HepG2 (cell line): ENCODE results near the gene PSMD1. TPM values are rescaled to one million over a fixed set of nuclear protein-coding genes. Genes with fewer than 3 reads are reported as not detected.

ENCODE experiments used
- ATAC-seq: fragments of 200-7000 bp; cut with Tn5 transposase; 3 replicates; pipeline ENCODE4 v1.9.1; 2020; ENCODE audit warnings: mild to moderate bottlenecking, moderate library complexity
- BruUV-seq: library from RNA; stranded (reverse); fragments of 400-500 nt; replicated peaks from 2 replicates; lab custom pipeline; 2021; lab: Mats Ljungman, UMichigan
- CTCF ChIA-PET: fragments of 300-600 bp; formaldehyde crosslinking; extraction: SDS; loops from one replicate; lab custom pipeline; 2021; ENCODE audit warnings: low total read pairs, inconsistent platforms, low intra/inter-chr PET ratio; lab: Yijun Ruan, JAX
- POLR2A ChIA-PET: fragments of 350-600 bp; sonication (Branson Sonifier 250); formaldehyde crosslinking; loops from one replicate; lab custom pipeline; 2020; ENCODE audit warnings: antibody characterized with exemption, inconsistent platforms; lab: Yijun Ruan, JAX
- DNase-seq: peaks from one replicate; pipeline ENCODE4 v3.0.0-alpha.2; 2015; ENCODE audit warnings: low spot score
- FAIRE-seq: peaks from 3 replicates; lab custom pipeline; 2011; peaks lifted over from hg19 to GRCh38; lab: Jason Lieb, UNC
- H2AFZ ChIP-seq: one replicate; pipeline ENCODE4 v1.6.1; 2011; ENCODE audit warnings: low read length, inconsistent platforms
- H3K27ac ChIP-seq: fragments of 300-600 bp; 3 replicates; pipeline ENCODE4 v1.8.0; 2011; ENCODE audit warnings: mixed run types, mild to moderate bottlenecking, mixed read lengths, low read length, inconsistent platforms; ENCODE audit not compliant: insufficient read depth; ENCODE audit errors: extremely low read length
- H3K27me3 ChIP-seq, 2 experiments: fragments of 200-600 bp in 1 of 2; 2 replicates in 1 of 2; 3 replicates in 1 of 2; pipeline versions ENCODE4 v1.6.0 to v1.8.0; 2011; ENCODE audit warnings: low read length in 2 of 2, mild to moderate bottlenecking in 2 of 2, moderate library complexity in 2 of 2, inconsistent platforms in 1 of 2; ENCODE audit not compliant: insufficient read depth in 2 of 2, control insufficient read depth in 1 of 2
- H3K36me3 ChIP-seq, 2 experiments: fragments of 200-600 bp in 1 of 2; replicated peaks in 1 of 2; 2 replicates in 1 of 2; 3 replicates in 1 of 2; pipeline versions ENCODE4 v1.5.1 to v1.8.0; 2011; ENCODE audit warnings: low read length in 2 of 2, inconsistent platforms in 1 of 2; ENCODE audit not compliant: insufficient read depth in 2 of 2, control insufficient read depth in 1 of 2
- H3K4me1 ChIP-seq: 2 replicates; pipeline ENCODE4 v1.5.1; 2012; ENCODE audit warnings: low read length, inconsistent platforms; ENCODE audit not compliant: insufficient read depth
- H3K4me2 ChIP-seq: 2 replicates; pipeline ENCODE4 v1.6.0; 2011; ENCODE audit warnings: low read depth, low read length, inconsistent platforms
- H3K4me3 ChIP-seq, 3 experiments: fragments of 200-600 bp in 1 of 3; sonication (generic), shearing (Covaris generic) in 1 of 3; replicated peaks in 1 of 3; 2 replicates each; pipeline ENCODE4 v1.5.1; 2011 to 2016; ENCODE audit warnings: low read length in 3 of 3, inconsistent platforms in 2 of 3, low read depth in 2 of 3, mild to moderate bottlenecking in 2 of 3, control low read depth in 1 of 3, mixed read lengths in 1 of 3; ENCODE audit not compliant: insufficient read depth in 1 of 3
- H3K79me2 ChIP-seq: one replicate; pipeline ENCODE4 v1.6.1; 2011; ENCODE audit warnings: low read length, inconsistent platforms; ENCODE audit not compliant: insufficient read depth
- H3K9ac ChIP-seq: 2 replicates; pipeline ENCODE4 v1.6.0; 2011; ENCODE audit warnings: mild to moderate bottlenecking, low read depth, low read length, inconsistent platforms; ENCODE audit not compliant: insufficient read depth
- H3K9me3 ChIP-seq: 2 replicates; pipeline ENCODE4 v1.5.1; 2012; ENCODE audit warnings: mild to moderate bottlenecking, low read length
- H4K20me1 ChIP-seq: 2 replicates; pipeline ENCODE4 v1.6.0; 2011; ENCODE audit warnings: inconsistent platforms, mild to moderate bottlenecking, low read length, moderate library complexity; ENCODE audit not compliant: insufficient read depth
- ARID2 ChIP-seq: sonication (generic); formaldehyde crosslinking; IDR thresholded peaks from 2 replicates; pipeline ENCODE4 v1.8.1; 2022; ENCODE audit warnings: mild to moderate bottlenecking, missing genetic modification reagents, borderline replicate concordance
- BORCS8-MEF2B ChIP-seq: sonication (generic); formaldehyde crosslinking; IDR thresholded peaks from 2 replicates; pipeline ENCODE4 v1.8.0; 2022; ENCODE audit warnings: mild to moderate bottlenecking, missing genetic modification reagents
- CEBPB ChIP-seq: IDR thresholded peaks from 2 replicates; pipeline ENCODE4 v1.6.1; 2011; ENCODE audit warnings: low read depth, low read length, improper control_type of control experiment, borderline replicate concordance
- KDM5B ChIP-seq: sonication (generic); formaldehyde crosslinking; IDR thresholded peaks from 2 replicates; pipeline ENCODE4 v1.4.0; 2020; ENCODE audit warnings: missing genetic modification reagents, mild to moderate bottlenecking, borderline replicate concordance
- KLF6 ChIP-seq: IDR thresholded peaks from 2 replicates; pipeline ENCODE4 v1.8.0; 2016; ENCODE audit warnings: missing biosample characterization, missing genetic modification reagents
- NONO ChIP-seq, 2 experiments: fragments of 450-650 bp in 1 of 2; sonication (generic) in 1 of 2; formaldehyde crosslinking in 1 of 2; IDR thresholded peaks in 1 of 2; conservative IDR thresholded peaks in 1 of 2; 2 replicates each; pipeline versions ENCODE4 v1.6.1 to v1.8.0; 2017 to 2022; ENCODE audit warnings: mild to moderate bottlenecking in 1 of 2, missing genetic modification reagents in 1 of 2, moderate library complexity in 1 of 2
- SAP130 ChIP-seq: IDR thresholded peaks from 2 replicates; pipeline ENCODE4 v1.6.1; 2016; ENCODE audit warnings: low read depth
- WIZ ChIP-seq: sonication (generic); formaldehyde crosslinking; IDR thresholded peaks from 2 replicates; pipeline ENCODE4 v1.5.1; 2020; ENCODE audit warnings: mild to moderate bottlenecking, missing genetic modification reagents
- ZNF260 ChIP-seq: sonication (generic); formaldehyde crosslinking; IDR thresholded peaks from 2 replicates; pipeline ENCODE4 v1.4.0; 2020; ENCODE audit warnings: missing genetic modification reagents, low read depth, mild to moderate bottlenecking, borderline replicate concordance
- ZNF337 ChIP-seq: sonication (generic); formaldehyde crosslinking; IDR thresholded peaks from 2 replicates; pipeline ENCODE4 v1.5.1; 2020; ENCODE audit warnings: missing genetic modification reagents, low read depth, mild to moderate bottlenecking, borderline replicate concordance
- ZNF33B ChIP-seq: sonication (generic); formaldehyde crosslinking; IDR thresholded peaks from 2 replicates; pipeline ENCODE4 v1.5.1; 2020; ENCODE audit warnings: mild to moderate bottlenecking, missing genetic modification reagents
- ZNF550 ChIP-seq: sonication (generic); formaldehyde crosslinking; IDR thresholded peaks from 2 replicates; pipeline ENCODE4 v1.4.0; 2020; ENCODE audit warnings: mild to moderate bottlenecking, missing genetic modification reagents, borderline replicate concordance
- WGBS: methylation state at CpG from one replicate; pipeline ENCODE4 v1.1.6; 2017; ENCODE audit warnings: low lambda C conversion rate; 5-methylcytosine and 5-hydroxymethylcytosine counted together
- in situ Hi-C: cut with HindIII; loops from 2 replicates; pipeline ENCODE4 v1.10.0; 2017; ENCODE audit warnings: low pct_unique_long_range_greater_than_20kb; ENCODE audit not compliant: extremely low pct_ligation_motif_present
- intact Hi-C: fragments of 100-400 bp; cut with micrococcal nuclease; formaldehyde crosslinking; loops from one replicate; pipeline ENCODE4 v1.10.0; 2022; ENCODE audit not compliant: unreplicated experiment
- polyA plus RNA-seq, 8 experiments: library from polyadenylated mRNA; depleted of rRNA in 3 of 8; stranded (reverse) in 7 of 8; unstranded in 1 of 8; fragments of >200 nt; fragmentation: Illumina TruSeq in 4 of 8; extraction: Trizol in 4 of 8; gene quantifications; 2 replicates each; pipeline versions ENCODE4 v1.2.1 to v1.2.3, GENCODE V29; 2011 to 2016; ENCODE audit warnings: low read depth in 4 of 8, missing spikeins in 1 of 8, mixed read lengths in 1 of 8; ENCODE audit not compliant: insufficient read depth in 1 of 8
- total RNA-seq, 5 experiments: library from RNA; depleted of rRNA; stranded (reverse); fragments of >200 nt; fragmentation: Illumina TruSeq; extraction: Trizol; gene quantifications; 2 replicates each; pipeline ENCODE4 v1.2.3, GENCODE V29; 2016; ENCODE audit warnings: low read depth in 1 of 5
- TF ChIP-seq, protein P1 (sequence below): IDR thresholded peaks from 2 replicates; pipeline ENCODE4 v1.6.1; 2016; ENCODE audit warnings: missing compliant biosample characterization, missing genetic modification reagents, borderline replicate concordance
- TF ChIP-seq, protein P2 (sequence below): sonication (generic); formaldehyde crosslinking; IDR thresholded peaks from 2 replicates; pipeline ENCODE4 v1.8.1; 2023; ENCODE audit warnings: mild to moderate bottlenecking, missing genetic modification reagents
- TF ChIP-seq, protein P3 (sequence below): sonication (generic); formaldehyde crosslinking; IDR thresholded peaks from 2 replicates; pipeline ENCODE4 v1.5.1; 2020; ENCODE audit warnings: mild to moderate bottlenecking, missing genetic modification reagents, moderate library complexity

Gene PSMD1
- total and polyA plus RNA-seq, 2 of the 13 experiments (the other 11 are each of a cell fraction or from before 2014, with no cell fraction given) = 136 to 191 TPM

GRCh38 chr2:231185050-231185725, 128.5 kb downstream of the PSMD1 start:
- in situ Hi-C loops = no loop called here
- ATAC-seq = peak; percentile 8
- no peak overlapping the region for H3K27ac ChIP-seq
- H3K27me3 ChIP-seq = peaks cover 0 to 1% of the 10 kb centered on the region in 2 experiments; a peak in 2 of 5 replicates
- no peaks in the 10 kb centered on the region for H3K36me3 ChIP-seq
- CTCF ChIA-PET = no interaction called here
- intact Hi-C loops = no loop called here
- FAIRE-seq = no peak
- POLR2A ChIA-PET = no interaction called here
- no peaks in the 10 kb centered on the region for H3K9me3 ChIP-seq
- no TSS peak for BruUV-seq
- H3K9ac ChIP-seq = no peak overlapping the region
- 42% methylated on average over 6 of the region's 11 CpGs for WGBS
- H4K20me1 ChIP-seq = no peaks in the 10 kb centered on the region
- DNase-seq = no peak
- peaks cover 69% of the 10 kb centered on the region for H3K4me1 ChIP-seq
- peak overlapping the region; percentile 68 for H3K4me2 ChIP-seq
- H3K4me3 ChIP-seq = peak overlapping the region in 1 of 3 experiments; percentile 47; a peak in 1 of 6 replicates
- H2AFZ ChIP-seq = peak overlapping the region; percentile 10
- no peaks in the 10 kb centered on the region for H3K79me2 ChIP-seq
- no peak for TF ChIP-seq ZNF260 (CRISPR knock-in tag)
- peak; percentile 59 for TF ChIP-seq CEBPB
- TF ChIP-seq ARID2 = 0 out of 2 replicates have a peak, but pooled peaks have one; percentile 40
- TF ChIP-seq, protein P1, sequence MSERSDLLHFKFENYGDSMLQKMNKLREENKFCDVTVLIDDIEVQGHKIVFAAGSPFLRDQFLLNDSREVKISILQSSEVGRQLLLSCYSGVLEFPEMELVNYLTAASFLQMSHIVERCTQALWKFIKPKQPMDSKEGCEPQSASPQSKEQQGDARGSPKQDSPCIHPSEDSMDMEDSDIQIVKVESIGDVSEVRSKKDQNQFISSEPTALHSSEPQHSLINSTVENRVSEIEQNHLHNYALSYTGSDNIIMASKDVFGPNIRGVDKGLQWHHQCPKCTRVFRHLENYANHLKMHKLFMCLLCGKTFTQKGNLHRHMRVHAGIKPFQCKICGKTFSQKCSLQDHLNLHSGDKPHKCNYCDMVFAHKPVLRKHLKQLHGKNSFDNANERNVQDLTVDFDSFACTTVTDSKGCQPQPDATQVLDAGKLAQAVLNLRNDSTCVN = 0 out of 2 replicates have a peak, but pooled peaks have one; percentile 9
- TF ChIP-seq BORCS8-MEF2B (CRISPR knock-in tag) = 0 out of 2 replicates have a peak, but pooled peaks have one; percentile 28
- 0 out of 2 replicates have a peak, but pooled peaks have one; percentile 47 for TF ChIP-seq ZNF33B (CRISPR knock-in tag)
- TF ChIP-seq, protein P2, sequence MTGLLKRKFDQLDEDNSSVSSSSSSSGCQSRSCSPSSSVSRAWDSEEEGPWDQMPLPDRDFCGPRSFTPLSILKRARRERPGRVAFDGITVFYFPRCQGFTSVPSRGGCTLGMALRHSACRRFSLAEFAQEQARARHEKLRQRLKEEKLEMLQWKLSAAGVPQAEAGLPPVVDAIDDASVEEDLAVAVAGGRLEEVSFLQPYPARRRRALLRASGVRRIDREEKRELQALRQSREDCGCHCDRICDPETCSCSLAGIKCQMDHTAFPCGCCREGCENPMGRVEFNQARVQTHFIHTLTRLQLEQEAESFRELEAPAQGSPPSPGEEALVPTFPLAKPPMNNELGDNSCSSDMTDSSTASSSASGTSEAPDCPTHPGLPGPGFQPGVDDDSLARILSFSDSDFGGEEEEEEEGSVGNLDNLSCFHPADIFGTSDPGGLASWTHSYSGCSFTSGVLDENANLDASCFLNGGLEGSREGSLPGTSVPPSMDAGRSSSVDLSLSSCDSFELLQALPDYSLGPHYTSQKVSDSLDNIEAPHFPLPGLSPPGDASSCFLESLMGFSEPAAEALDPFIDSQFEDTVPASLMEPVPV (CRISPR knock-in tag) = peak; percentile 65; the same call in 1 of the 2 replicates
- TF ChIP-seq, protein P3, sequence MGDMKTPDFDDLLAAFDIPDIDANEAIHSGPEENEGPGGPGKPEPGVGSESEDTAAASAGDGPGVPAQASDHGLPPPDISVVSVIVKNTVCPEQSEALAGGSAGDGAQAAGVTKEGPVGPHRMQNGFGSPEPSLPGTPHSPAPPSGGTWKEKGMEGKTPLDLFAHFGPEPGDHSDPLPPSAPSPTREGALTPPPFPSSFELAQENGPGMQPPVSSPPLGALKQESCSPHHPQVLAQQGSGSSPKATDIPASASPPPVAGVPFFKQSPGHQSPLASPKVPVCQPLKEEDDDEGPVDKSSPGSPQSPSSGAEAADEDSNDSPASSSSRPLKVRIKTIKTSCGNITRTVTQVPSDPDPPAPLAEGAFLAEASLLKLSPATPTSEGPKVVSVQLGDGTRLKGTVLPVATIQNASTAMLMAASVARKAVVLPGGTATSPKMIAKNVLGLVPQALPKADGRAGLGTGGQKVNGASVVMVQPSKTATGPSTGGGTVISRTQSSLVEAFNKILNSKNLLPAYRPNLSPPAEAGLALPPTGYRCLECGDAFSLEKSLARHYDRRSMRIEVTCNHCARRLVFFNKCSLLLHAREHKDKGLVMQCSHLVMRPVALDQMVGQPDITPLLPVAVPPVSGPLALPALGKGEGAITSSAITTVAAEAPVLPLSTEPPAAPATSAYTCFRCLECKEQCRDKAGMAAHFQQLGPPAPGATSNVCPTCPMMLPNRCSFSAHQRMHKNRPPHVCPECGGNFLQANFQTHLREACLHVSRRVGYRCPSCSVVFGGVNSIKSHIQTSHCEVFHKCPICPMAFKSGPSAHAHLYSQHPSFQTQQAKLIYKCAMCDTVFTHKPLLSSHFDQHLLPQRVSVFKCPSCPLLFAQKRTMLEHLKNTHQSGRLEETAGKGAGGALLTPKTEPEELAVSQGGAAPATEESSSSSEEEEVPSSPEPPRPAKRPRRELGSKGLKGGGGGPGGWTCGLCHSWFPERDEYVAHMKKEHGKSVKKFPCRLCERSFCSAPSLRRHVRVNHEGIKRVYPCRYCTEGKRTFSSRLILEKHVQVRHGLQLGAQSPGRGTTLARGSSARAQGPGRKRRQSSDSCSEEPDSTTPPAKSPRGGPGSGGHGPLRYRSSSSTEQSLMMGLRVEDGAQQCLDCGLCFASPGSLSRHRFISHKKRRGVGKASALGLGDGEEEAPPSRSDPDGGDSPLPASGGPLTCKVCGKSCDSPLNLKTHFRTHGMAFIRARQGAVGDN (CRISPR knock-in tag) = peak; percentile 58; the same call in 1 of the 2 replicates
- no peak for TF ChIP-seq KLF6 (CRISPR knock-in tag)
- TF ChIP-seq ZNF550 (CRISPR knock-in tag) = no peak
- TF ChIP-seq ZNF337 (CRISPR knock-in tag) = no peak
- TF ChIP-seq SAP130 (CRISPR knock-in tag) = 0 out of 2 replicates have a peak, but pooled peaks have one; percentile 26
- peak; percentile 35; the same call in 1 of the 2 replicates for TF ChIP-seq KDM5B (CRISPR knock-in tag)
- TF ChIP-seq WIZ (CRISPR knock-in tag) = 0 out of 2 replicates have a peak, but pooled peaks have one; percentile 6
- TF ChIP-seq NONO (IDR thresholded peaks at IDR 0.05) = no peak
- no peak for TF ChIP-seq NONO (CRISPR knock-in tag; conservative IDR thresholded peaks at IDR 0.05)
